ENCODE data around the gene MUCL3. TPM values are rescaled to one million over a fixed set of nuclear protein-coding genes. Genes with fewer than 3 reads are reported as not detected.
"Not testable (repeated sequence)": the region's sequence is repeated elsewhere in the genome, so short reads cannot be mapped to it uniquely, and the experiment has no call there.

MUCL3 gene
- polyA plus RNA-seq, 1 of the 3 experiments (the other 2 are of a cell fraction), result not detected

GRCh38 chr6:30918670-30919069, 22.1 kb upstream of the MUCL3 start:
- POLR2A ChIA-PET, result interaction anchor here (0.7 kb wide), 1 partner anchor 24 kb away, joined by 3 read pairs; no protein-coding TSS in a partner anchor

GRCh38 chr6:30922447-30922852, 18.3 kb upstream of the MUCL3 start:
- no peak overlapping the region for H3K9ac ChIP-seq
- no peaks in the 10 kb centered on the region for H3K79me2 ChIP-seq (ENCODE audit: insufficient read depth)
- ChIA-PET CTCF (interaction anchor here (1.1 kb wide), 1 partner anchor 15 kb away, joined by 3 read pairs; no protein-coding TSS in a partner anchor), POLR2A (no interaction called here)
- no peaks in the 10 kb centered on the region for H3K9me3 ChIP-seq
- H3K36me3 ChIP-seq (replicated peaks in 1 of 2; ENCODE audit: control insufficient read depth in 1 of 2, insufficient read depth in 2 of 2, low read length in 1 of 2), result peaks cover 19 to 45% of the 10 kb centered on the region in 2 experiments
- no peaks in the 10 kb centered on the region for H3K4me1 ChIP-seq (ENCODE audit: control insufficient read depth in 1 of 2, insufficient read depth in 2 of 2, low read depth in 1 of 2, low read length in 1 of 2)
- no peaks in the 10 kb centered on the region for H3F3A ChIP-seq (replicated peaks; ENCODE audit: insufficient read depth)
- no peak for TF ChIP-seq IRF3 (IDR thresholded peaks at IDR 0.05; ENCODE audit: low read depth, low read length)
- TF ChIP-seq FOSL2 (IDR thresholded peaks at IDR 0.05; ENCODE audit: borderline replicate concordance, low read depth), result 0 out of 2 replicates have a peak, but pooled peaks have one; percentile 14
- no peaks in the 10 kb centered on the region for H3K27me3 ChIP-seq (ENCODE audit: insufficient read depth)
- no peak overlapping the region for H3K4me3 ChIP-seq (ENCODE audit: low read depth in 2 of 2, low read length in 1 of 2)
- H3K9me2 ChIP-seq, result no peaks in the 10 kb centered on the region
- no peak overlapping the region for H3K4me2 ChIP-seq
- no peaks in the 10 kb centered on the region for H4K20me1 ChIP-seq (ENCODE audit: insufficient read depth)
- H2AFZ ChIP-seq (ENCODE audit: low read depth), result no peak overlapping the region
- DNase-seq, result no peak
- 75% methylated on average over 7 of the region's 7 CpGs for WGBS (ENCODE audit: low lambda C conversion rate)
- no peak overlapping the region for H3K27ac ChIP-seq (ENCODE audit: low read depth in 2 of 2, low read length in 1 of 2)

More at GRCh38 chr6:30918670-30919069, 22.1 kb upstream of the MUCL3 start:
- Histone ChIP-seq H3K27me3 (ENCODE audit: insufficient read depth) (no peaks in the 10 kb centered on the region), H3K9me3 (no peaks in the 10 kb centered on the region), H3K4me1 (ENCODE audit: control insufficient read depth in 1 of 2, insufficient read depth in 2 of 2, low read depth in 1 of 2, low read length in 1 of 2) (peaks cover 9 to 16% of the 10 kb centered on the region in 2 experiments; a peak in 3 of 4 replicates), H3F3A (replicated peaks; ENCODE audit: insufficient read depth) (no peaks in the 10 kb centered on the region), H4K20me1 (ENCODE audit: insufficient read depth) (no peaks in the 10 kb centered on the region), H3K4me2 (no peak overlapping the region), H3K36me3 (replicated peaks in 1 of 2; ENCODE audit: control insufficient read depth in 1 of 2, insufficient read depth in 2 of 2, low read length in 1 of 2) (peaks cover 15 to 33% of the 10 kb centered on the region in 2 experiments), H3K9me2 (no peaks in the 10 kb centered on the region), H3K9ac (no peak overlapping the region), H2AFZ (ENCODE audit: low read depth) (no peak overlapping the region), H3K4me3 (ENCODE audit: low read depth in 2 of 2, low read length in 1 of 2) (no peak overlapping the region), H3K79me2 (ENCODE audit: insufficient read depth) (no peaks in the 10 kb centered on the region), H3K27ac (ENCODE audit: low read depth in 2 of 2, low read length in 1 of 2) (no peak overlapping the region)
- CTCF ChIA-PET, result interaction anchor here (0.6 to 7.2 kb wide), 7 partner anchors 20 to 169 kb away, joined by 3 to 86 read pairs (median 3); no protein-coding TSS in a partner anchor
- WGBS (ENCODE audit: low lambda C conversion rate), result 97% methylated on average over 8 of the region's 8 CpGs
- DNase-seq, result no peak
- TF ChIP-seq MXI1 (IDR thresholded peaks at IDR 0.05; ENCODE audit: low read depth, low read length), result no peak

GRCh38 chr6:30924040-30924627, 16.6 kb upstream of the MUCL3 start:
- H3K4me2 ChIP-seq; H3F3A ChIP-seq (replicated peaks; ENCODE audit: insufficient read depth); H3K9me2 ChIP-seq; H3K4me1 ChIP-seq (ENCODE audit: control insufficient read depth in 1 of 2, insufficient read depth in 2 of 2, low read depth in 1 of 2, low read length in 1 of 2); DNase-seq; H3K9me3 ChIP-seq; H4K20me1 ChIP-seq (ENCODE audit: insufficient read depth); POLR2A ChIA-PET; H3K27ac ChIP-seq (ENCODE audit: low read depth in 2 of 2, low read length in 1 of 2); H3K79me2 ChIP-seq (ENCODE audit: insufficient read depth); H3K27me3 ChIP-seq (ENCODE audit: insufficient read depth); H3K4me3 ChIP-seq (ENCODE audit: low read depth in 2 of 2, low read length in 1 of 2); H3K9ac ChIP-seq; H2AFZ ChIP-seq (ENCODE audit: low read depth): not testable (repeated sequence)
- H3K36me3 ChIP-seq (replicated peaks in 1 of 2; ENCODE audit: control insufficient read depth in 1 of 2, insufficient read depth in 2 of 2, low read length in 1 of 2), result peaks cover 14 to 42% of the 10 kb centered on the region in 2 experiments
- CTCF ChIA-PET, result interaction anchor here (1.6 to 2.6 kb wide), 2 partner anchors 9 to 155 kb away, joined by 4 to 15 read pairs; partner anchors contain the start of gene VARS2
- WGBS (ENCODE audit: low lambda C conversion rate), result 98% methylated on average over 7 of the region's 9 CpGs
